Fibroblast of lung (primary cell): ENCODE data around the gene CXorf65. TPM values are rescaled to one million over a fixed set of nuclear protein-coding genes. Genes with fewer than 3 reads are reported as not detected.

Source experiments
- DNase-seq, 2 donors: peaks; one replicate each; pipeline versions ENCODE4 v3.0.0 to v3.0.0-alpha.2; 2010; ENCODE audit warnings: low read depth in 2 of 2
- H2AFZ ChIP-seq: 2 replicates; pipeline ENCODE4 v1.5.1; 2012; ENCODE audit warnings: low read length, control low read depth, inconsistent platforms
- H3K27ac ChIP-seq: 2 replicates; pipeline ENCODE4 v1.5.1; 2011; ENCODE audit warnings: low read length, control low read depth; ENCODE audit not compliant: insufficient read depth
- H3K27me3 ChIP-seq: 2 replicates; pipeline ENCODE4 v1.5.1; 2011; ENCODE audit warnings: mild to moderate bottlenecking, low read length; ENCODE audit not compliant: control insufficient read depth, insufficient read depth
- H3K36me3 ChIP-seq: 2 replicates; pipeline ENCODE4 v1.5.1; 2011; ENCODE audit warnings: low read length; ENCODE audit not compliant: control insufficient read depth, insufficient read depth
- H3K4me1 ChIP-seq: 2 replicates; pipeline ENCODE4 v1.5.1; 2011; ENCODE audit warnings: low read length; ENCODE audit not compliant: control insufficient read depth, insufficient read depth; ENCODE audit errors: extremely low read depth
- H3K4me2 ChIP-seq: 2 replicates; pipeline ENCODE4 v1.5.1; 2011; ENCODE audit warnings: low read length, control low read depth; ENCODE audit not compliant: insufficient read depth; ENCODE audit errors: extremely low read depth
- H3K4me3 ChIP-seq, 4 experiments: fragments of 200-600 bp in 1 of 4; sonication (generic) in 1 of 4; replicated peaks in 1 of 4; 2 replicates each; pipeline ENCODE4 v1.5.1; 2011 to 2016; ENCODE audit warnings: low read length in 4 of 4, low read depth in 3 of 4, mild to moderate bottlenecking in 3 of 4, control low read depth in 2 of 4, inconsistent platforms in 1 of 4, mixed read lengths in 1 of 4; ENCODE audit not compliant: insufficient read depth in 1 of 4; ENCODE audit errors: control extremely low read depth in 1 of 4
- H3K79me2 ChIP-seq: 2 replicates; pipeline ENCODE4 v1.5.1; 2012; ENCODE audit warnings: mild to moderate bottlenecking, low read length, inconsistent platforms; ENCODE audit not compliant: control insufficient read depth, insufficient read depth
- H3K9ac ChIP-seq: 2 replicates; pipeline ENCODE4 v1.5.1; 2011; ENCODE audit warnings: mild to moderate bottlenecking, low read length, control low read depth; ENCODE audit not compliant: insufficient read depth
- H3K9me3 ChIP-seq: 2 replicates; pipeline ENCODE4 v1.5.1; 2012; ENCODE audit warnings: low read depth, low read length; ENCODE audit not compliant: control insufficient read depth, insufficient read depth
- H4K20me1 ChIP-seq: 2 replicates; pipeline ENCODE4 v1.5.1; 2011; ENCODE audit warnings: low read length; ENCODE audit not compliant: control insufficient read depth, insufficient read depth; ENCODE audit errors: extremely low read depth
- CTCF ChIP-seq, 2 donors: IDR thresholded peaks in 1 of 2; conservative IDR thresholded peaks in 1 of 2; 1 replicate in 1 of 2; 2 replicates in 1 of 2; pipeline ENCODE4 v1.5.1; 2011 to 2012; ENCODE audit warnings: low read length in 2 of 2, control low read depth in 1 of 2, inconsistent platforms in 1 of 2, low read depth in 1 of 2, mild to moderate bottlenecking in 1 of 2
- EZH2 ChIP-seq: IDR thresholded peaks from 2 replicates; pipeline ENCODE4 v1.5.1; 2012; ENCODE audit warnings: low read length, control low read depth, mild to moderate bottlenecking; ENCODE audit errors: missing control alignments
- polyA plus RNA-seq, 2 donors: library from polyadenylated mRNA; depleted of rRNA in 1 of 2; stranded (reverse) in 1 of 2; unstranded in 1 of 2; fragments of >200 nt; gene quantifications; 2 replicates each; pipeline ENCODE4 v1.2.1, GENCODE V29; 2011 to 2012; ENCODE audit warnings: missing spikeins in 1 of 2
- total RNA-seq: library from RNA; depleted of rRNA; stranded (reverse); fragments of >200 nt; gene quantifications from 2 replicates; pipeline ENCODE4 v1.2.1, GENCODE V29; 2014

The CXorf65 gene
- total and polyA plus RNA-seq, 2 donors (not counting 1 experiment from before 2014, with no cell fraction given): not detected

- TF ChIP-seq CTCF (conservative IDR thresholded peaks at IDR 0.05 in 1 of 2, IDR thresholded peaks at IDR 0.05 in 1 of 2; ENCODE audit: low read depth in 1 of 2, low read length in 2 of 2): no peak
Measured at GRCh38 chrX:71107762-71108360, 1.3 kb upstream of the CXorf65 start.

GRCh38 chrX:71107245-71107644 is 705 bp upstream of the CXorf65 start:
- Histone ChIP-seq H3K27me3 (peaks cover 5% of the 10 kb centered on the region), H2AFZ (no peak overlapping the region), H3K4me2 (no peak overlapping the region)

More at GRCh38 chrX:71107762-71108360, 1.3 kb upstream of the CXorf65 start:
- no peaks in the 10 kb centered on the region for H3K9me3 ChIP-seq
- H2AFZ ChIP-seq: no peak overlapping the region
- no peak overlapping the region for H3K4me2 ChIP-seq
- H3K4me1 ChIP-seq: no peaks in the 10 kb centered on the region
- H3K9ac ChIP-seq: no peak overlapping the region
- H3K27me3 ChIP-seq: peaks cover 5% of the 10 kb centered on the region
- DNase-seq: no peak
- no peaks in the 10 kb centered on the region for H3K79me2 ChIP-seq
- H3K27ac ChIP-seq: no peak overlapping the region
- no peak overlapping the region for H3K4me3 ChIP-seq
- H3K36me3 ChIP-seq: no peaks in the 10 kb centered on the region
- no peaks in the 10 kb centered on the region for H4K20me1 ChIP-seq

GRCh38 chrX:71105628-71106027 is 912 bp downstream of the CXorf65 start:
- no peaks in the 10 kb centered on the region for H3K9me3 ChIP-seq
- H4K20me1 ChIP-seq: no peaks in the 10 kb centered on the region
- H3K4me3 ChIP-seq: no peak overlapping the region
- no peaks in the 10 kb centered on the region for H3K79me2 ChIP-seq
- H3K4me2 ChIP-seq: no peak overlapping the region
- no peaks in the 10 kb centered on the region for H3K4me1 ChIP-seq
- H3K36me3 ChIP-seq: no peaks in the 10 kb centered on the region
- no peak for TF ChIP-seq EZH2
- no peak for TF ChIP-seq CTCF (conservative IDR thresholded peaks at IDR 0.05 in 1 of 2, IDR thresholded peaks at IDR 0.05 in 1 of 2; ENCODE audit: low read depth in 1 of 2, low read length in 2 of 2)
- H2AFZ ChIP-seq: no peak overlapping the region
- H3K27ac ChIP-seq: no peak overlapping the region
- no peak for DNase-seq
- no peak overlapping the region for H3K9ac ChIP-seq
- H3K27me3 ChIP-seq: peaks cover 1% of the 10 kb centered on the region

More at GRCh38 chrX:71107245-71107644, 705 bp upstream of the CXorf65 start:
- Histone ChIP-seq H3K9me3 (no peaks in the 10 kb centered on the region), H3K4me1 (no peaks in the 10 kb centered on the region), H3K9ac (no peak overlapping the region), H3K4me3 (no peak overlapping the region), H4K20me1 (no peaks in the 10 kb centered on the region), H3K79me2 (no peaks in the 10 kb centered on the region), H3K27ac (no peak overlapping the region), H3K36me3 (no peaks in the 10 kb centered on the region)
- no peak for DNase-seq
- TF ChIP-seq CTCF (conservative IDR thresholded peaks at IDR 0.05 in 1 of 2, IDR thresholded peaks at IDR 0.05 in 1 of 2; ENCODE audit: low read depth in 1 of 2, low read length in 2 of 2): no peak
